OCI-M2 (cell line): ENCODE results near the gene ASB13.

Experiments used
- DNase-seq: peaks from one replicate; lab custom pipeline; 2025; ENCODE audit not compliant: unreplicated experiment; lab: John Stamatoyannopoulos, UW

The ASB13 gene

DNA sequence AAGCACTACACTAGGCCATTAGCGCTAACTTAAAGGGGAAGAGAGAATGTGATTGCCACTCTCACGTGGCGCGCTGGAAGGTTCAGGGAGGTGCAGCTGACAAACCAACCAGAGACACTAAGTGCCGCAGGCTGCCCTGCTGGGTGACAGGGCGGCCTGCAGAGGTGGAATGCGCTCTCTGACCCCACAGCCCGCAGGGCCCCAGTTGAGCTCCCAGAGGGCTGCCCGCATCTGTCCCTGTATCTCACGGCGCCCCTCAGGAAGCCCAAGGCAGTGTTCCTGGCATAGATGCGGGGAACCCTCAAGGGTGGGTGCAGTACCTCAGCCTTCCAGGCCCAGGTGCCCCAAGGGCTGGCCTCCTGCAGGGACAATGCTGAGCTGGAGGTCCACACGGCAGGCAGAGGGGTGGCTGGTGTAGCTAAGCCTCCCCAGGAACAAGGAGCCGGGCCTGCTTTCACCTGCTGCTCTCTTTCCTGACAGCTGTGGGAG, 75.0 kb downstream of the ASB13 start:
- no peak for DNase-seq

DNA sequence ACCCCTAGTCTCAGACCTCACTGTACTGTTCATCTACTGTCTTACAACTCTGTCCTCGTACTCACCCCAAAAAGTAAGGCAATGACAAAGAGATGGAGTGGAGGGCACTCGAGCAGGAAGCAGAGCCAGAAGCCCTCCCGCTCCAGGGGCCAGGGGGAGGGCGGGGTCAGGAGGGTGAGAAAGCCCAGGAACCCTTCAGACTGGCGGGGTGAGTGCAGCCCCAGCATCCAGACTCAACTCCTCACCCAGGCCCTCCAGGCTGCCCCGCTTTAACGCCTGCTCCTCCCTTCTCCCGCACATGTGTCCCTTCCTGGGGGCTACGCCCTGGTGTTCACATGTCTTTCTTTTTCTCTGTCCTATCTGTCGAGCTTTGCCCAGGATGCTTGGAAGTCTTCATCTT, 75.6 kb downstream of the ASB13 start:
- no peak for DNase-seq

DNA sequence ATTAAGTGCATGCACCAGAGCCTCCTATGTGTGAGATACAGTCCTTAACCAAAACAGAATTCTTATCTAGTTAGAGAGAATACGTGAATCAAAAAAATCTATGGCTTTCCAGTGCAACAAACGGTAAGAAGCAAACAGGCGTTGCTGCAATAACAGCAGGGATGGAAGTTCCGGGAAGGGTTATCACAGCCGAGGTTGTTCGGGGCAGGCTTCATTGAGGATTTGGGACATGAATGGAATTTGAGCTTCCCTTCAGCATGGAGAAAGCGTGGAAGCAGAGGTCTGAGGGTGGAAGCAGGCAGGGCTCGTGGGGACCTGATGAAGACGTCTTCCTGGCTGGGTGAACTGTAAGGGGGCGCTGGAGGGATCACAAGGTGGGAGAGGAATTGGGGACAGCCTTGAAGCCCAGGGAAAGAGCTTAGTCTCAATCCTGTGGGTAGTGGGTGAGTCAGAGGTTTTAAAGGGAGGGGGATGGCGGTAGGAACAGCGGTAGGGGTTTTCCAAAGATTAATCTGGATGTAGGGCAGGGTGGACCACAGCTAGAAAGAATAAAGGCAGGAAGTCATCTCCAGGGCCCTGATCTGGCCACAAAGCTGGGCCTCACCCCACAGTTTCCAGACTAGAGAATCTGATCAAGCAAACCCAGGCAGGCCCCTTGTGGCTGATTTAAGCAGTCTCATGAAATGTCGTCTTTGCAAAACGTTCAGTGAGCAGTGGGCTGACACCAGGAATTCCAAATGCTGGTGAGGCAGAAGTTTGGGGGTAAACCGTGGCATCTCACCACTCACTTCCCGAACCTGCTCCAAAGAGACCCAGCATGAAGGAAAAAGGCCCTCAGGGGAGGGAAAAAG, 76.5 kb downstream of the ASB13 start:
- no peak for DNase-seq

DNA sequence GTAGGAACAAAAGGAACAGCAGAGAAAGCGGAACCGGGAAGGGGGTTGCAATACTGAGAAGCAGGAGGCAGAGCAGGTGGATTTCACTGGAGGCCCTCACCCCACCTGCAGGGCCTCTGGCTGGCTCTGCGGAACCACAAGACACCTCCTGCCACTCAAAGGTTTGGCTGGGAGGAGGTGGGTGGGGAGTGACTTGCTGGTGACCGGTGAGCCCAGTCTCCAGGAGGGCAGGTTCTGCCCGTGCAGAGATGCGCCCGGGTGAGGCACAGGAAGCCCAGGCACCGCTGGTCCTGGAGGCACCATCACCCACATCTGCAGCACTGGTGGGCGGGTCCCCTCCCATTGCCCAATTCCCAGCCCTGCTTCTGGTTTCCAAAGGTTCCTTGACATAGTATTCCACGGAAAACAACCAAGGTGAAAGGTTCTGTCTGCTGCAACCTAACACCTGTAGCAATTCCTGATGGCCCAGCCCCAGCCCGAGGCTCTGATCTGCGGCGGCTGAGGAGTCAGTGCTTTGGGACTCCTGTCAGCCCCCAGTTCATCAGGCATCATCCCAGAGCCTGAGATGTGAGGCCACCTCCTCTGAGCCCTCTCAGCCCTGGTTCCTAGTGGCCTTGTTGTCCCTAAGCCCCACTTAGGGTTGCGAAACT, 77.3 kb downstream of the ASB13 start:
- no peak for DNase-seq
